K562 (cell line): ENCODE data around the gene GAS2L2.

Experiments
- CBFB ChIP-seq: sonication (generic); formaldehyde crosslinking; IDR thresholded peaks from 2 replicates; pipeline ENCODE4 v1.4.0; 2020; ENCODE audit warnings: mild to moderate bottlenecking, missing genetic modification reagents
- KLF10 ChIP-seq: fragments of 250-450 bp; sonication (Bioruptor Pico); IDR thresholded peaks from 2 replicates; pipeline ENCODE4 v1.6.1; 2021; ENCODE audit warnings: matching md5 sums
- PBX2 ChIP-seq, 2 experiments: IDR thresholded peaks in 1 of 2; conservative IDR thresholded peaks in 1 of 2; 2 replicates each; pipeline ENCODE4 v1.6.1; 2016; ENCODE audit warnings: low read depth in 2 of 2, mild to moderate bottlenecking in 1 of 2, missing compliant biosample characterization in 1 of 2, missing genetic modification characterization in 1 of 2, moderate library complexity in 1 of 2
- PPARD ChIP-seq: fragments of 250-450 bp; sonication (Bioruptor Pico); IDR thresholded peaks from 2 replicates; pipeline ENCODE4 v1.8.0; 2022; ENCODE audit warnings: inconsistent platforms, mild to moderate bottlenecking, moderate library complexity
- RCOR1 ChIP-seq, 2 experiments: IDR thresholded peaks; 2 replicates each; pipeline ENCODE4 v1.6.1; 2012; ENCODE audit warnings: low read depth in 2 of 2, low read length in 2 of 2, borderline replicate concordance in 1 of 2, improper control_type of control experiment in 1 of 2
- ZC3H11A ChIP-seq: IDR thresholded peaks from 2 replicates; pipeline ENCODE4 v1.6.1; 2012; ENCODE audit warnings: low read depth, low read length, improper control_type of control experiment
- TF ChIP-seq, protein P1 (sequence below): sonication (generic); formaldehyde crosslinking; IDR thresholded peaks from 2 replicates; pipeline ENCODE4 v1.8.1; 2022; ENCODE audit warnings: missing genetic modification reagents
- TF ChIP-seq, protein P2 (sequence below): fragments of 250-450 bp; sonication (Bioruptor Pico); IDR thresholded peaks from 2 replicates; pipeline ENCODE4 v1.5.1; 2021; ENCODE audit warnings: mild to moderate bottlenecking
- TF ChIP-seq, protein P3 (sequence below): sonication (generic); formaldehyde crosslinking; IDR thresholded peaks from 2 replicates; pipeline ENCODE4 v1.9.0; 2022; ENCODE audit warnings: mild to moderate bottlenecking, missing genetic modification reagents

GRCh38 chr17:35705705-35706104 lies 47.3 kb downstream of the GAS2L2 start:
- no peak for TF ChIP-seq KLF10 (CRISPR knock-in tag)
- TF ChIP-seq ZC3H11A = no peak
- TF ChIP-seq PBX2 (CRISPR knock-in tag; IDR thresholded peaks at IDR 0.05; ENCODE audit: low read depth) = no peak
- TF ChIP-seq PBX2 (tag; conservative IDR thresholded peaks at IDR 0.05; ENCODE audit: low read depth) = no peak
- TF ChIP-seq CBFB (CRISPR knock-in tag) = no peak
- TF ChIP-seq PPARD (CRISPR knock-in tag) = no peak
- TF ChIP-seq, protein P1, sequence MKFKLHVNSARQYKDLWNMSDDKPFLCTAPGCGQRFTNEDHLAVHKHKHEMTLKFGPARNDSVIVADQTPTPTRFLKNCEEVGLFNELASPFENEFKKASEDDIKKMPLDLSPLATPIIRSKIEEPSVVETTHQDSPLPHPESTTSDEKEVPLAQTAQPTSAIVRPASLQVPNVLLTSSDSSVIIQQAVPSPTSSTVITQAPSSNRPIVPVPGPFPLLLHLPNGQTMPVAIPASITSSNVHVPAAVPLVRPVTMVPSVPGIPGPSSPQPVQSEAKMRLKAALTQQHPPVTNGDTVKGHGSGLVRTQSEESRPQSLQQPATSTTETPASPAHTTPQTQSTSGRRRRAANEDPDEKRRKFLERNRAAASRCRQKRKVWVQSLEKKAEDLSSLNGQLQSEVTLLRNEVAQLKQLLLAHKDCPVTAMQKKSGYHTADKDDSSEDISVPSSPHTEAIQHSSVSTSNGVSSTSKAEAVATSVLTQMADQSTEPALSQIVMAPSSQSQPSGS (CRISPR knock-in tag) = no peak
- no peak for TF ChIP-seq RCOR1 (IDR thresholded peaks at IDR 0.05; ENCODE audit: borderline replicate concordance in 1 of 2, low read depth in 2 of 2, low read length in 2 of 2)
- TF ChIP-seq, protein P2, sequence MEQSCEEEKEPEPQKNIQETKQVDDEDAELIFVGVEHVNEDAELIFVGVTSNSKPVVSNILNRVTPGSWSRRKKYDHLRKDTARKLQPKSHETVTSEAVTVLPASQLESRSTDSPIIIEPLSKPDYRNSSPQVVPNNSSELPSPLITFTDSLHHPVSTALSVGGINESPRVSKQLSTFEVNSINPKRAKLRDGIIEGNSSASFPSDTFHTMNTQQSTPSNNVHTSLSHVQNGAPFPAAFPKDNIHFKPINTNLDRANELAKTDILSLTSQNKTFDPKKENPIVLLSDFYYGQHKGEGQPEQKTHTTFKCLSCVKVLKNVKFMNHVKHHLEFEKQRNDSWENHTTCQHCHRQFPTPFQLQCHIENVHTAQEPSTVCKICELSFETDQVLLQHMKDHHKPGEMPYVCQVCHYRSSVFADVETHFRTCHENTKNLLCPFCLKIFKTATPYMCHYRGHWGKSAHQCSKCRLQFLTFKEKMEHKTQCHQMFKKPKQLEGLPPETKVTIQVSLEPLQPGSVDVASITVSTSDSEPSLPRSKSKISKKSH (CRISPR knock-in tag) = no peak
- TF ChIP-seq, protein P3, sequence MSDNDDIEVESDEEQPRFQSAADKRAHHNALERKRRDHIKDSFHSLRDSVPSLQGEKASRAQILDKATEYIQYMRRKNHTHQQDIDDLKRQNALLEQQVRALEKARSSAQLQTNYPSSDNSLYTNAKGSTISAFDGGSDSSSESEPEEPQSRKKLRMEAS (CRISPR knock-in tag) = no peak
